GM18507 (cell line): ENCODE data around the gene P2RX1.
"Not testable (repeated sequence)": the region's sequence is repeated elsewhere in the genome, so short reads cannot be mapped to it uniquely, and the experiment has no call there.

Experiments
- DNase-seq: peaks from one replicate; pipeline ENCODE4 v3.0.0; 2011; ENCODE audit warnings: low read depth; ENCODE audit not compliant: insufficient read length; ENCODE audit errors: extremely low spot score
- FAIRE-seq: peaks from 2 replicates; lab custom pipeline; 2011; peaks lifted over from hg19 to GRCh38; lab: Jason Lieb, UNC

P2RX1 gene

DNA sequence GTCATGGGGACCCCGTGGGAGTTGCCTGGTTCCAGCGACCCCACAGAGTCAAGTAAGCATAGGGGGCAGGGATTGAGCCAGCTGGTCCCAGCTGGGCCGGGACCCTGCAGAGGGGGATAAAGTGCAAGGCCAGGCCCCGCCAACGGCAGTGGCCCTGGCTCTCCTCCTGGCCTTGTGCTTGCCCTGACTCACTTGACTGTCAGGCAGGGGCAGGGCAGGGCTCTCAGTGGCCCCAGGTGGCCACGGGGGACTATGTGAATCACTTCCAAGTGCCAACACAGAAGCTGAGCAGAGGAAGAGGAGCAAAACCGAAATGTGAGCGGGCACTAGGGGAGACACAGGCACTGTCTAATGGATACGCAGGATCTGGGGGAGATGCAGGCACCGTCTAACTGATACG, 48.7 kb downstream of the P2RX1 start:
- no peak for DNase-seq
- no peak for FAIRE-seq

DNA sequence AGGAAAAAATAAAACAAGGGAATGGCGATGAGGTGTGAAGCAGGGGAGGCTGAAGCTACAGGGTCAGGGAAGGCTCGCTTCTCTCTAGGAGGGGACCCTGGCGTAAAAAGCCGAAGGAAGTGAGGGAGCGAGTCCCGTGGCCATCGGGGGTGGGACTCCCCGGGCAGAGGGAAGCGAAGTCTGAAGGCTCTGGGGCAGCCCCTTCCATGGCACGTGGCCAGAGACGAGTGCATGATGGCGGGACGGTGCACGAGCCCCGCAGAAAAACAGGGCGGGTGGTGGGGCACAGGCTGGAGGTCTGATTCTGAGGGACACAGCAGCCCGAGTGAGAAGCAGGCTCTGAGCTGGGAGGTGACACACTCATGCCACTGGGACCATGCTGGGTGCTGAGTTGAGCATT, 49.2 kb downstream of the P2RX1 start:
- DNase-seq = no peak
- FAIRE-seq = no peak

DNA sequence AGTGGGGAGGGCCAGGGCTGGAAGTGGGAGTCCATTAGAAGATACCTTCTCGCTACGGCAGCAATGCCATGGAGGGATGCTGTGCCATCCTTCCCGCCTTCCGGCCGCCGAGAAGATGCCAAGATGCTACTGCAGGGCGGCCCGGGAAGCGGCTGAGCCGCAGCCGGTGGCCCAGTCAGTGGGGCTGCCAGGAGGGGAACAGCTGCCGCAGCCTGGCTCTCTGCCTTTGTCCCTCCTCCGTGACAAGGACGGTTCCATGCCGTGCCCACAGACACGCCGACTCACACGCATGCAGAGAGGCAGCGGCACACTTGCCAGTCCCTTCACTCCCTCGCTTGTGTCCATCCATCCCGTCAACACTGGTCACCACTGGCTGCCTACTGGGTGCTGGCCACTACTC, 50.0 kb downstream of the P2RX1 start:
- no peak for FAIRE-seq
- DNase-seq = no peak

DNA sequence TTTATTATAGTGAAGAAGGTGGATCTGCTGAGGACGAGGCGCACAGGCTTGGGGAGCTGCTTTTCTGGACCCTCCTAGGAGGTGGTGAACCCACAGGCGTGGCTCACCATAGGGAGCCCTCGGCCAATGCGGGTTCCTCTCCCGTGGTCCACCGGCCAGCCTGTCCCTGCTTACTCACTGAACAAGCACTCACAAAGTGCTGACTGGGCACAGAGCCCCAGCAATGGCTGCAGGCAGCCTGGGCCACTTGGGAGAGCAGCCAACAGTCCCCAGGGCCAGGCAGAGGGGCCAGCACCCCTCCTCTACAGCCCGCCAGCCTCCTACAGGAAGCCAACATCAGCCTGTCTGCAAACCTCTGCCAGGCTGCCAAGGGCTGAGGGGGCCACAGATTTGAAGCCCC, 51.1 kb downstream of the P2RX1 start:
- DNase-seq (no peak), FAIRE-seq (no peak)

DNA sequence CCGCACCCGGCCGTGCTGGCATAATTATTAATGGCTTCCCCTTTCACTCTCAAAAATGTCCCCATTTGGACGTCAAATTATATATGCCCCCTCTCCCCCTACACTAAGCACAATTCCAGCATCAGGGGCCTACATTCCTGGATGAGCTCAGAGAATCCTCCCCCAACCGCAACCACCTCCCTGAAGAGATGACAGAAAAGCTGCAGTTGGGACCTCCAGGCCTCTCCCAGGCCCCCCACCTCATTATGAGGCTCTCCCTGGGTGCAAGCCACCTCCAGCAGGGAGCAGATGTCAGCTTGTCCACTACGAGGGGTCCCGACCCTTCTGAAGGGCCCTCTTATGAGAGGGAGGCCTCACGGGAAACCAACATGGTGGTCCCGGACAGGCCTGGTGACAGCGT, 51.7 kb downstream of the P2RX1 start:
- DNase-seq (no peak), FAIRE-seq (no peak)

DNA sequence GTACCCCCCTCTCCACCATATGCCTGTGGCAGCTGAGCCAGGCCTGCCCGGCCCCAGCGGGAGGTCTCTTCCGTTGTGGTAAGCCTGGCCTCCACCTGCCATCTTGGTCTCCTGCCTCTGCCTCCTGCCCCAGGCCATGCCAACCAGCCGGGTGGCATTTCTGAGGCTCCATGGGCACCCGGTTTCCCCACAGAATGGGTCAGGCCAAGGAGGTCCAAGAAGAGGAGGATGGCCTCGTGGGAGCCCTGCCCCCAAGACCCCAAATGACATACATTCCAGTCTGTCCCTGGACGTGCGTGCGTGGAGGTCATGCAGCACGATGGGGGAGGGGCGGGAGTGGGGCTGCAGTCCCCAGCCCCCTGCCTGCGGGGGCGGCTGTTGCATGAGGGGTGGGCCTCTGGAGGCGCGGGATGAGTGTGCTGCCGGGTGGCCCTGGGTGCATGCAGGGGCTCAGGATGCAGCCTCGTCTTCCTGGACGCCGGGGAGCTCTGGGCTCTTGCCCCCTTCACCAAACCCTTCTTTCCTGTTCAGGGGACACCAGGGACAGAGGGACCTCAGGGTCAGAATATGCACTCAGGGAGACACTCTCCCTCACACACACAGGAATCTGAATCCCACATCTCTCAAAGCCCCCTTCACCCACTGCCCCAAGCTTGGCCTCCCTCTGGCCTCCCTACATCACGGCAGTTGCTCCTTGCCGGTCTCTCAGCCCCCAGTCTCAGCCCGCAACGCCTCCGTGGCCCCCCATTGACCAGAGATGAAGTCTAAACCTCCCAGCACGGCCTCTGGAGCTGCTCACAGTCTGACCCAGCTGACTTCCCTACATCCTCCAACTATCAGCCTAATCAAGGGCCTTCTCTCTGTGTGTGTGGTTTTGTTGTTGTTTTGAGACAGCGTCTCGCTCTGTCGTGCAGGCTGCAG, 54.2 kb downstream of the P2RX1 start:
- no peak for DNase-seq

DNA sequence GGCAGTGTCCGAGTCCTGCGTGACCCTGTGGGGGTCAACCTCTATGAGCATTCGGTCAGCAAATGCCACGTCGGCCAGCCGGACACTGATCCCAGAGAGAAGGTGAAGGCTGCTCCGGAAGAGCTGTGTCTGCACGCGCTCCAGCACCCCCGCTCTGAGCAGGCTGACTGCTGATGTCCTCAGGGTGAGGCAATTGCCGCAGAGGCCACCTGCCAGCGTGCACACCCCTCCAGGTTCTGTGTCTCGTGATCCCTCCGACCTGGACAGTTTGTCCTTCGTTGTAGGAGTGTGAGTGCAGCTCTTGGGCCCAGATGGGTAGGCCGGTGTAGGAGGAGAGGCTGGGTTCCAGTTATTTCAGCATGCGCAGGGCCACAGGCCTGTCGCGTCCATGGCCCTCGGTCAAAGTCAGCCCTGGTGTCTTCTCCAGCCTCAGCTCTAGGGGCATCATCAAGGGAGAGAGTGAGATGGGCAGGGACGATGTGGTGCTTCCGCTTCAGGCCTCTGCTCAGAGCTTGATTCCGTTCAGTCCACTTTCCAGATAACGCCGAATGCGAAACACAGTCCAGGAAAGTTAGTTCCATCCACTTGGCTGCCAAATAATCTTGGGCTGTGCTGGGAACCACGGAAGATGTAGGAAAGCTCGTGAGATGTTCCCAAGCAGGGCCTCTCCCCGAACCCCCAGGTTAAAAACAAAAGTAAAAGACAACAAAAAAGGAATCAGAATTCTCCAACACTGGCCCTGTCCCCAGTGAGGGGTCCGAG, 55.1 kb downstream of the P2RX1 start:
- DNase-seq = no peak
- FAIRE-seq = no peak

More for the DNA sequence above, 54.2 kb downstream of the P2RX1 start:
- FAIRE-seq = no peak

DNA sequence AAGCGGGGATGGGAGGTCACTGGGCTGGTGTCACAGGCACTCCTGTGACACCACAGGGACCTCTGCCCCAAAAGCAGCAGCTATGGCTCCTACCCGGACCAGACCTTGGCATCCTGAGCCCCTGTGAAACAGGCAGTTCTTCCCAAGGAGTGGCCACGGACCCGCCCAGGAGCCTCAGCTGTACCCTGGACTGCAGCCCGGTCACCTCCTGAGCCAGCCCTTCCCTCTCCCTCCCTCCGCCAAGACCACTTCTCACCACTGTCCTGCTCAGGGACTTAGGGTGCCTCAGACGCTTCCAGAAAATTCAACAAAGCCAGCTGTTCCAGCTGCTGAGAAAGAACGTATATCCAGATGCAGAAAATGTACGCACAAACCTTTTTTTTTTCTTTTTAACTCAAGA, 56.3 kb downstream of the P2RX1 start:
- DNase-seq (no peak), FAIRE-seq (no peak)

DNA sequence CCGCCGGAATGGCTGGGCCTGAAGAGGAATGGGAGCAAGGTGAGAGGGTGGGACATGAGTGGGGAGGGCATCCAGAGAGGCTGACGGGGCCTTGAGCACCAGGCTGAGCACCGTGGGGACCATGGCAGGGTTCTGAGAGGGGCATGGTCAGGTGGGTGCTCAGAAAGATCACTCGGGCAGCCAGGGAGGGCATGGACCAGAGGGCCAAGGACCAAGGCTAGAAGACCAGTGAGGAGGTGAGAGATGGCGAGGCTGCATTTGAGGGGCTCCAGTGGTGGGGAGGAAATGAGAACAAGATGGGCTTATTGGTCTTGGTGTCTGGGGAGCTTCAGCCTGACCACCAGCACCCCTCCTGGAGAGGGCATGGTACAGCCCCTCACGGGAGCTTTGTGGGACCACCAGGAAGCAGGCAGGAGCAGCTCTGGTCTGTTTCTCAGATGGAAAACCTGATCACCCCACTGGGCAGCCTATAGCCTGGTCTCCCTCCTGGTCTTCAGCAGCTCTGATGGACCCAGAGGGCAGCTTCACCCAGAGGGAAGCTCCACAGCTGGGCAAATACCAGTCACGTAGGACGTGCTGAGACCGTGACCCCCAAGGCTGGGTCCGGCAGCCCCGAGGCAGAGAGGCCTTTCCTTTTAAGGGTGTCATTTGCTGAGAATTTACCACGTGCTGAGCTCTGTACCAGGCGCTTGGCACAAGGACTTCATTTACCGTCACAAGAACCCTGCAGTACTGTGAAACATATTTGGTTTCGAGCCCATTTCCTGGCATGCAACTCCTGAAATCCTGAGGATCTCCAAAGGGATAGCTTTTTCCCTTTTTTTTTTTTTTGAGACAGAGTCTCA, 58.8 kb downstream of the P2RX1 start:
- DNase-seq (no peak), FAIRE-seq (no peak)

DNA sequence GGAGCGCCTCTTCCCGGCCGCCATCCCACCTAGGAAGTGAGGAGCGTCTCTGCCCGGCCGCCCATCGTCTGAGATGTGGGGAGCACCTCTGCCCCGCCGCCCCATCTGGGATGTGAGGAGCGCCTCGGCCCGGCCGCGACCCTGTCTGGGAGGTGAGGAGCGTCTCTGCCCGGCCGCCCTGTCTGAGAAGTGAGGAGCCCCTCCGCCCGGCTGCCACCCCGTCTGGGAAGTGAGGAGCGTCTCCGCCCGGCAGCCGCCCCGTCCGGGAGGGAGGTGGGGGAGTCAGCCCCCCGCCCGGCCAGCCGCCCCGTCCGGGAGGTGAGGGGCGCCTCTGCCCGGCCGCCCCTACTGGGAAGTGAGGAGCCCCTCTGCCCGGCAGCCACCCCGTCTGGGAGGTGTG, 62.1 kb downstream of the P2RX1 start:
- not testable (repeated sequence) for DNase-seq, FAIRE-seq

DNA sequence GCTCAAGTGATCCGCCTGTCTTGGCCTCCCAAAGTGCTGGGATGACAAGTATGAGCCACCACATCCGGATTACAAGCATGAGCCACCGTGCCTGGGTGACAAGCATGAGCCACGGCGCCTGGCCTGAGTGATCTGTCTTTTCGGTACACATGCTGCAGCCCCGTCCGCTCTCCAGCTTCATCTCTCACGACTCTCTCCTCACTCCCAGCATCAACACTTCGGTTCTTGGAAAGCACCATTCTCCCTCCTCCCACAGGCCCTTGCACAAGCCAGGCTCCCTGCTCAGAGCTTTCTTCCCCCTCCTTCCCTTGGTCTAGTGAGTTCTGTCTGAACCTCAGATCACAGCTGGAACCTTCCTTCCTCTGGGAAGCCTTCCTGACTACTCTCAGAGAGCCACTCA, 63.7 kb downstream of the P2RX1 start:
- DNase-seq = no peak
- FAIRE-seq = no peak

DNA sequence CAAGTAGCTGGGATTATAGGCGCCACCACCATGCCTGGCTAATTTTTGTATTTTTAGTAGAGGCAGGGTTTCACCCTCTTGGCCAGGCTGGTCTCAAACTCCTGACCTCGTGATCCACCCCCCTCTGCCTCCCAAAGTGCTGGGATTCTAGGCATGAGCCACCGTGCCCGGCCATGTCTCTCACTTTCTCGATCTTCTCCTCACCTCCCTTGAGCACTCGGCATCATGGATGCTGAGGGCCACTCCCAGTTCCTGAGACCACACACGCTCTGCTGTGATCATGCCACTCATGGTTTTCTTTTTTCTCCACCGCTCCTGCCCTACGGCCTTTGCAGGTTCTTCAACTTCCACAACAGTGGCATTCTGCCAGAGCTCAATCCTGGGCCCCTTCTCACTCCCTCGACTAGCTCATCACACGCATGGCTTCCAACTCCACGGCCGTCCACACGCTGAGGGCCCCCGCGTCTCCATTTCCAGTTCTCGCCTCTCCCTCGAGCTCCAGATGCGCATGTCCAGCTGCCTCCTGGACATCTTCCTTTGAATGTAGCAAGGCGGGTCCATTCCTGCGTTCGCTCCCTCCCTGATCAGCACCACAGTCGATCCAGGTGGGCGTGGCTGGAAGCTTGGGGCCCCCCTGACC, 64.7 kb downstream of the P2RX1 start:
- DNase-seq (no peak), FAIRE-seq (no peak)

DNA sequence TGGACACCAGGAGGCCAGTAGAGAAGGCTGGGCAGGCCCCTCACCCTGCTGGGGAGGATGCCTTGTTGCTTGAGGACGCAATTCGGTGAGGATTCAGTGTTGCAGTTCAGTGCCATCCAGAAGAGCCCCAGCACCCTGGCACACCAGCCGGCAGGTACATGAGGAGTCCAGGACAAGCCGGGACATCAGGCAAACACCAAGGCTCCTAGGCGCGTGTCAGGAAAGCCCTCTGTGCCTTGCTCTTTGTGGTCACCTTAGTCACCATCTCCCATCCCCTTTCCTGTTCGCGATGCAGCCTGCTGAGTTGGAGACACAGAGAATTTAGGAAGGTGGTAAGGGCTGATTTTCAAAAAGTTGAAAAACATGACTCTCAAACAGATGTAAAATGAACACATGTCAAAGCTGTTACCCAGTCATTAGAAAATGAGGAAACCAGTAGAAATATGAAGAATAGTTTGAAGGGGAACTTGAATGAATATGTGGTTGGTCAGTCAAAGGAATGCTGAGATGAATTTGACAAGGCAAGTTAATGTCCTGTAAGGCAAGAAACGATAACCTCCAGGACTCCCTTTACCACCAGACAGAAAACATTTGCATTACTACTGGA, 67.9 kb downstream of the P2RX1 start:
- DNase-seq = no peak
- FAIRE-seq = no peak

DNA sequence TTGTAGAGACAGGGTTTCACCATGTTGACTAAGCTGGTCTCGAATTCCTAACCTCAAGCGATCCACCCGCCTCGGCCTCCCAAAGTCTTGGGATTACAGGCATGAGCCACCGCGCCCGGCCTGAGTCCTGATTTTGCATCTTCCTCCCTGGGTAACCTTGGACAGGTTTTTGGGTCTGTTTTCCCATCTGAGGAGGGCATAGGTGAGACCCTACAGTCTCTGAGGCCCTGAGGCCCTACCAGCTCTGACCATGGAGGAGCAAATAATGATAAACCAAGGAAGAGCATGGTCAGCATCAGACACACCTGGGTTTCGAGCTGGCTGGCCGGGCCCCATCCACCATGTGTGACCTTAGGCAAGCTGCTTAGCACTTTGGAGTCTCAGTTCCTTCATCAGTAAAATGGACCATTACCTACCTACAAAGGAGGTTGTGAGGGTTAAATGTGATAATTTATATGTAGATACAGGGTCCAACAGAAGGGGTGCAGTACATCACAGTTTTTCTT, 69.0 kb downstream of the P2RX1 start:
- FAIRE-seq = no peak

More for the DNA sequence above, 69.0 kb downstream of the P2RX1 start:
- no peak for DNase-seq
